Osteocyte (in vitro differentiated cells): Measurements from ENCODE around the gene MEGF9. TPM values are rescaled to one million over a fixed set of nuclear protein-coding genes. Genes with fewer than 3 reads are reported as not detected.

Source experiments
- DNase-seq: peaks from one replicate; pipeline ENCODE4 v3.0.0; 2021; ENCODE audit warnings: mixed read lengths; ENCODE audit not compliant: unreplicated experiment; ENCODE audit errors: extremely low spot score
- H3K27ac Mint-ChIP-seq: one replicate; pipeline ENCODE4 v1.8.0; 2021; ENCODE audit warnings: mild to moderate bottlenecking, mixed read lengths; ENCODE audit not compliant: unreplicated experiment
- H3K27me3 Mint-ChIP-seq: one replicate; pipeline ENCODE4 v1.8.0; 2021; ENCODE audit warnings: mixed read lengths; ENCODE audit not compliant: unreplicated experiment
- H3K36me3 Mint-ChIP-seq: one replicate; pipeline ENCODE4 v1.8.0; 2021; ENCODE audit warnings: mixed read lengths; ENCODE audit not compliant: unreplicated experiment
- H3K4me1 Mint-ChIP-seq: one replicate; pipeline ENCODE4 v1.8.0; 2021; ENCODE audit warnings: mixed read lengths; ENCODE audit not compliant: unreplicated experiment
- H3K4me3 Mint-ChIP-seq: one replicate; pipeline ENCODE4 v1.8.0; 2021; ENCODE audit warnings: mild to moderate bottlenecking, moderate library complexity, mixed read lengths; ENCODE audit not compliant: unreplicated experiment
- H3K9me3 Mint-ChIP-seq: one replicate; pipeline ENCODE4 v1.8.0; 2021; ENCODE audit warnings: mixed read lengths; ENCODE audit not compliant: unreplicated experiment
- CTCF ChIP-seq: fragments of 200-600 bp; sonication (generic); IDR thresholded peaks from 2 replicates; pipeline ENCODE4 v1.5.0; 2021; ENCODE audit warnings: antibody characterized with exemption, mild to moderate bottlenecking, moderate library complexity
- total RNA-seq: library from RNA; stranded (reverse); gene quantifications from 2 replicates; pipeline ENCODE4 v1.2.1, GENCODE V29; 2021

MEGF9 gene
- total RNA-seq, 1 donor from 2014 or later, result 21.4 TPM

- H3K36me3 Mint-ChIP-seq, result no peaks in the 10 kb centered on the region
- H3K4me1 Mint-ChIP-seq, result no peaks in the 10 kb centered on the region
- H3K4me3 Mint-ChIP-seq, result no peak overlapping the region
- H3K27ac Mint-ChIP-seq, result no peak overlapping the region
- DNase-seq, result no peak
- H3K9me3 Mint-ChIP-seq, result no peaks in the 10 kb centered on the region
- H3K27me3 Mint-ChIP-seq, result no peaks in the 10 kb centered on the region
- no peak for TF ChIP-seq CTCF
Observed at GRCh38 chr9:120723565-120723964, 9.3 kb upstream of the MEGF9 start.

DNA sequence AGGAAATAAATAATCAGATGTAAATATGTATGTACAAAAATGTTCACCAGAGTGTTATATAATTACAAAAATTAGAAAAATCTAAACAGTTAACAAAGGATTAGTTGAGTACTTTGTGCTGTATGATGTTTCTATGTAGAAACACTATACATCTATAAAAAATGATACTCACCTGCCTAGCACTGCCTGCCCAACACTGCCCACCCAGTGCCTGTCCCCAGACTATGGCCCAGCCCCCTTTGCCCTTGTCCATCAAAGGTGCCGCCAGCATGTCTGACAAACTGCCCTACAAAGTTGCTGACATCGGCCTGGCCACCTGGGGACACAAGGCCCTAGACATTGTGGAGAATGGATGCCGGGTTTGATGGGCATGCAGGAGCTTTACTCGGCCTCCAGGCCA, 6.1 kb upstream of the MEGF9 start:
- no peak for DNase-seq
- no peaks in the 10 kb centered on the region for H3K27me3 Mint-ChIP-seq
- peaks cover 6% of the 10 kb centered on the region for H3K4me1 Mint-ChIP-seq
- H3K9me3 Mint-ChIP-seq, result no peaks in the 10 kb centered on the region
- no peaks in the 10 kb centered on the region for H3K36me3 Mint-ChIP-seq
- no peak overlapping the region for H3K27ac Mint-ChIP-seq
- no peak for TF ChIP-seq CTCF
- H3K4me3 Mint-ChIP-seq, result no peak overlapping the region

GRCh38 chr9:120718316-120718715, 4.0 kb upstream of the MEGF9 start:
- H3K27me3 Mint-ChIP-seq, result no peaks in the 10 kb centered on the region
- no peaks in the 10 kb centered on the region for H3K9me3 Mint-ChIP-seq
- DNase-seq, result no peak
- no peak overlapping the region for H3K4me3 Mint-ChIP-seq
- TF ChIP-seq CTCF, result no peak
- no peaks in the 10 kb centered on the region for H3K36me3 Mint-ChIP-seq
- no peak overlapping the region for H3K27ac Mint-ChIP-seq
- H3K4me1 Mint-ChIP-seq, result peaks cover 11% of the 10 kb centered on the region

DNA sequence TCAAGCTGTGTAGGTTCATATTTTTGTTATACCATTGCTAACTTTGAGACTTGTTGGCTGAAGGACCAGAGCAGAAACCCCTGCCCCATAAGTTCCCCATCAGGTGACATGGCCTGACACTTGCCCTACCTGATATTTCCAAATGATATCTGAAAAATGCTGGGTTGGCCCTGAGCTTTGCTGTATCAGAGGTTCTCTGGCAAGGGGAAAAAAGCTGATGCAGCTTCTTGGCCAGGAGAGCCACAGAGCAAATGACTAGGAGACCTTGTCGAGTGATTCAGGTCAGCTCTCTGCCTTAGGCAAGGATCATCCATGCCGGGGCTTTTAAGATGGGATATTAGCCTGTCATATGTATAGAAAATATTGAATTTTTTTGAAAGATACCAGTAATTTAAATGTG, 2.9 kb upstream of the MEGF9 start:
- DNase-seq, result no peak
- no peaks in the 10 kb centered on the region for H3K27me3 Mint-ChIP-seq
- no peak overlapping the region for H3K4me3 Mint-ChIP-seq
- H3K36me3 Mint-ChIP-seq, result no peaks in the 10 kb centered on the region
- H3K27ac Mint-ChIP-seq, result no peak overlapping the region
- H3K9me3 Mint-ChIP-seq, result no peaks in the 10 kb centered on the region
- no peak for TF ChIP-seq CTCF
- H3K4me1 Mint-ChIP-seq, result peaks cover 23% of the 10 kb centered on the region

GRCh38 chr9:120716483-120716882, 2.2 kb upstream of the MEGF9 start:
- no peaks in the 10 kb centered on the region for H3K9me3 Mint-ChIP-seq
- H3K27me3 Mint-ChIP-seq, result no peaks in the 10 kb centered on the region
- H3K4me1 Mint-ChIP-seq, result peaks cover 30% of the 10 kb centered on the region
- H3K36me3 Mint-ChIP-seq, result no peaks in the 10 kb centered on the region
- no peak for TF ChIP-seq CTCF
- H3K4me3 Mint-ChIP-seq, result no peak overlapping the region
- H3K27ac Mint-ChIP-seq, result no peak overlapping the region
- no peak for DNase-seq
